ENCODE data around the gene CRADD. TPM values are rescaled to one million over a fixed set of nuclear protein-coding genes. Genes with fewer than 3 reads are reported as not detected.
A peak's percentile ranks its signal among the peaks of the same experiment; 100 is the strongest.

CRADD gene
- total RNA-seq, 4 donors from 2014 or later, result 43.7 to 76.1 (median 51.0) TPM

- H3K27me3 ChIP-seq, result no peaks in the 10 kb centered on the region
- intact Hi-C loops (cut with DNase I), result no loop called here
- H3K4me3 ChIP-seq (replicated peaks in 1 of 3), result no peak overlapping the region
- TF ChIP-seq POLR2A (IDR thresholded peaks at IDR 0.05) (no peak), CTCF (IDR thresholded peaks at IDR 0.05) (peak in 2 of 6 experiments; percentile 19 to 20)
- H3K9me3 ChIP-seq, result no peaks in the 10 kb centered on the region
- H3K4me1 ChIP-seq, result peaks cover 5 to 14% of the 10 kb centered on the region in 2 donors
- H3K36me3 ChIP-seq, result no peaks in the 10 kb centered on the region
- H3K27ac ChIP-seq, result no peak overlapping the region
- DNase-seq, result peak; percentile 23 to 38
Observed at GRCh38 chr12:93877446-93877845, 200.3 kb downstream of the CRADD start.

- no peaks in the 10 kb centered on the region for H3K9me3 ChIP-seq
- no peak overlapping the region for H3K27ac ChIP-seq
- WGBS, 2 donors, result 87 to 94% methylated on average over 6 of the region's 6 CpGs
- no peaks in the 10 kb centered on the region for H3K27me3 ChIP-seq
- H3K4me1 ChIP-seq, result peaks cover 5 to 14% of the 10 kb centered on the region in 2 donors
- no peak for TF ChIP-seq POLR2A (IDR thresholded peaks at IDR 0.05)
- TF ChIP-seq CTCF (IDR thresholded peaks at IDR 0.05), result no peak
- intact Hi-C loops (cut with DNase I), result no loop called here
- H3K36me3 ChIP-seq, result no peaks in the 10 kb centered on the region
- DNase-seq, result no peak
- H3K4me3 ChIP-seq (replicated peaks in 1 of 3), result no peak overlapping the region
Observed at GRCh38 chr12:93879476-93880421, 202.6 kb downstream of the CRADD start.

- Histone ChIP-seq H3K27ac (no peak overlapping the region), H3K4me1 (peaks cover 5 to 14% of the 10 kb centered on the region in 2 donors)
Observed at GRCh38 chr12:93880853-93881522, 203.8 kb downstream of the CRADD start.

GRCh38 chr12:93882763-93883162 lies 205.6 kb downstream of the CRADD start:
- DNase-seq, result no peak
- no peaks in the 10 kb centered on the region for H3K9me3 ChIP-seq
- no peak overlapping the region for H3K27ac ChIP-seq
- H3K27me3 ChIP-seq, result no peaks in the 10 kb centered on the region
- TF ChIP-seq POLR2A (IDR thresholded peaks at IDR 0.05) (no peak), CTCF (IDR thresholded peaks at IDR 0.05) (no peak)
- H3K4me1 ChIP-seq, result peaks cover 5 to 14% of the 10 kb centered on the region in 2 donors
- no peak overlapping the region for H3K4me3 ChIP-seq (replicated peaks in 1 of 3)
- 89 to 93% methylated on average over 3 of the region's 3 CpGs for WGBS, 2 donors
- H3K36me3 ChIP-seq, result no peaks in the 10 kb centered on the region
- intact Hi-C loops (cut with DNase I), result no loop called here

More at GRCh38 chr12:93880853-93881522, 203.8 kb downstream of the CRADD start:
- H3K27me3 ChIP-seq, result no peaks in the 10 kb centered on the region
- H3K9me3 ChIP-seq, result no peaks in the 10 kb centered on the region
- no peak overlapping the region for H3K4me3 ChIP-seq (replicated peaks in 1 of 3)
- WGBS, 2 donors, result 75 to 87% methylated on average over 1 of the region's 1 CpG
- intact Hi-C loops (cut with DNase I), result no loop called here
- TF ChIP-seq POLR2A (IDR thresholded peaks at IDR 0.05) (no peak), CTCF (IDR thresholded peaks at IDR 0.05) (no peak)
- H3K36me3 ChIP-seq, result no peaks in the 10 kb centered on the region
- DNase-seq, result no peak

All from thyroid gland (tissue), 4 donors.